GM15510 (cell line): ENCODE data around the gene PLCXD3.

Experiments
- POLR2A ChIP-seq: IDR thresholded peaks from 3 replicates; pipeline ENCODE4 v1.6.1; 2011; ENCODE audit warnings: borderline replicate concordance; ENCODE audit not compliant: insufficient read length; ENCODE audit errors: extremely low read depth

Gene PLCXD3

GRCh38 chr5:41432481-41433253 lies 77.7 kb downstream of the PLCXD3 start:
- no peak for TF ChIP-seq POLR2A

- no peak for TF ChIP-seq POLR2A
Measured at GRCh38 chr5:41427505-41427904, 82.9 kb downstream of the PLCXD3 start.

- TF ChIP-seq POLR2A, result no peak
Measured at GRCh38 chr5:41425736-41426135, 84.7 kb downstream of the PLCXD3 start.

GRCh38 chr5:41420492-41421067 lies 89.8 kb downstream of the PLCXD3 start:
- no peak for TF ChIP-seq POLR2A

- no peak for TF ChIP-seq POLR2A
Measured at GRCh38 chr5:41418220-41419031, 92.0 kb downstream of the PLCXD3 start.

- no peak for TF ChIP-seq POLR2A
Measured at GRCh38 chr5:41416336-41416735, 94.1 kb downstream of the PLCXD3 start.

GRCh38 chr5:41415242-41415641 lies 95.2 kb downstream of the PLCXD3 start:
- no peak for TF ChIP-seq POLR2A

- TF ChIP-seq POLR2A, result no peak
Measured at GRCh38 chr5:41414598-41414997, 95.8 kb downstream of the PLCXD3 start.

GRCh38 chr5:41413074-41413473 lies 97.3 kb downstream of the PLCXD3 start:
- no peak for TF ChIP-seq POLR2A

- TF ChIP-seq POLR2A, result no peak
Measured at GRCh38 chr5:41412496-41412895, 97.9 kb downstream of the PLCXD3 start.

- TF ChIP-seq POLR2A, result no peak
Measured at GRCh38 chr5:41410737-41411136, 99.7 kb downstream of the PLCXD3 start.

- TF ChIP-seq POLR2A, result no peak
Measured at GRCh38 chr5:41410307-41410706, 100.1 kb downstream of the PLCXD3 start.

- TF ChIP-seq POLR2A, result no peak
Measured at GRCh38 chr5:41408676-41409443, 101.5 kb downstream of the PLCXD3 start.

GRCh38 chr5:41406936-41407335 lies 103.5 kb downstream of the PLCXD3 start:
- no peak for TF ChIP-seq POLR2A

GRCh38 chr5:41406424-41406823 lies 104.0 kb downstream of the PLCXD3 start:
- TF ChIP-seq POLR2A, result no peak
